GM12801 (cell line): Measurements from ENCODE around the gene HIVEP3.

Experiments used
- CTCF ChIP-seq: IDR thresholded peaks from one replicate; pipeline ENCODE4 v1.5.1; 2011; ENCODE audit warnings: control low read depth; ENCODE audit not compliant: insufficient read length; ENCODE audit errors: extremely low read depth

HIVEP3 gene

GRCh38 chr1:41935226-41935625 lies 16.5 kb upstream of the HIVEP3 start:
- no peak for TF ChIP-seq CTCF

- TF ChIP-seq CTCF: no peak
Observed at GRCh38 chr1:41933106-41933505, 14.4 kb upstream of the HIVEP3 start.

GRCh38 chr1:41931578-41931977 lies 12.9 kb upstream of the HIVEP3 start:
- TF ChIP-seq CTCF: no peak

- TF ChIP-seq CTCF: no peak
Observed at GRCh38 chr1:41927118-41927517, 8.4 kb upstream of the HIVEP3 start.

- no peak for TF ChIP-seq CTCF
Observed at GRCh38 chr1:41925712-41926111, 7.0 kb upstream of the HIVEP3 start.

- no peak for TF ChIP-seq CTCF
Observed at GRCh38 chr1:41924911-41925310, 6.2 kb upstream of the HIVEP3 start.

GRCh38 chr1:41920658-41921057 lies 1.9 kb upstream of the HIVEP3 start:
- TF ChIP-seq CTCF: no peak
